Iris pigment epithelial cell (primary cell): Measurements from ENCODE around the gene EFHC1.
"Not testable (repeated sequence)": the region's sequence is repeated elsewhere in the genome, so short reads cannot be mapped to it uniquely, and the experiment has no call there.

Experiments used
- DNase-seq: peaks from one replicate; pipeline ENCODE4 v3.0.0-alpha.2; 2011; ENCODE audit warnings: low read depth

The EFHC1 gene

GRCh38 chr6:52438926-52439325, 18.8 kb downstream of the EFHC1 start:
- no peak for DNase-seq

- DNase-seq = peak; percentile 60
Measured at GRCh38 chr6:52454556-52454955, 34.4 kb downstream of the EFHC1 start.

- DNase-seq = no peak
Measured at GRCh38 chr6:52457096-52457495, 37.0 kb downstream of the EFHC1 start.

- DNase-seq = not testable (repeated sequence)
Measured at GRCh38 chr6:52461194-52461593, 41.1 kb downstream of the EFHC1 start.

- DNase-seq = no peak
Measured at GRCh38 chr6:52474173-52474572, 54.0 kb downstream of the EFHC1 start.

- peak; percentile 50 for DNase-seq
Measured at GRCh38 chr6:52475307-52475706, 55.2 kb downstream of the EFHC1 start.

GRCh38 chr6:52482903-52483670, 62.9 kb downstream of the EFHC1 start:
- peak; percentile 31 for DNase-seq

GRCh38 chr6:52483671-52484003, 63.5 kb downstream of the EFHC1 start:
- DNase-seq = no peak

- DNase-seq = no peak
Measured at GRCh38 chr6:52489881-52490280, 69.7 kb downstream of the EFHC1 start.

- peak; percentile 54 for DNase-seq
Measured at GRCh38 chr6:52491203-52492069, 71.3 kb downstream of the EFHC1 start.

GRCh38 chr6:52493669-52494068, 73.5 kb downstream of the EFHC1 start:
- DNase-seq = no peak

- DNase-seq = no peak
Measured at GRCh38 chr6:52494298-52495072, 74.3 kb downstream of the EFHC1 start.

GRCh38 chr6:52495922-52496321, 75.8 kb downstream of the EFHC1 start:
- DNase-seq = no peak

GRCh38 chr6:52496631-52497030, 76.5 kb downstream of the EFHC1 start:
- no peak for DNase-seq

GRCh38 chr6:52497652-52498408, 77.7 kb downstream of the EFHC1 start:
- DNase-seq = no peak

- no peak for DNase-seq
Measured at GRCh38 chr6:52498538-52499017, 78.4 kb downstream of the EFHC1 start.

- no peak for DNase-seq
Measured at GRCh38 chr6:52499026-52499425, 78.9 kb downstream of the EFHC1 start.

- DNase-seq = no peak
Measured at GRCh38 chr6:52499681-52500236, 79.6 kb downstream of the EFHC1 start.

- no peak for DNase-seq
Measured at GRCh38 chr6:52500238-52501129, 80.3 kb downstream of the EFHC1 start.

GRCh38 chr6:52502306-52503029, 82.3 kb downstream of the EFHC1 start:
- DNase-seq = no peak
